OCI-LY7 (cell line): ENCODE data around the gene PRR12.

Experiments used
- CTCF ChIP-seq: fragments of 200-600 bp; sonication (generic); conservative IDR thresholded peaks from 2 replicates; pipeline ENCODE4 v1.5.1; 2014; ENCODE audit warnings: mild to moderate bottlenecking, antibody characterized with exemption, low read length, moderate library complexity, mixed read lengths
- EZH2phosphoT487 ChIP-seq: fragments of 200-600 bp; sonication (generic); IDR thresholded peaks from 2 replicates; pipeline ENCODE4 v1.6.1; 2018; ENCODE audit warnings: low read depth, borderline replicate concordance, mild to moderate bottlenecking, mixed run types, antibody characterized with exemption, low read length, moderate library complexity, mixed read lengths

GRCh38 chr19:49667473-49667872 lies 76.5 kb downstream of the PRR12 start:
- TF ChIP-seq CTCF (no peak), EZH2phosphoT487 (no peak)
